B cell (primary cell): Measurements from ENCODE around the gene DPEP2NB. TPM values are rescaled to one million over a fixed set of nuclear protein-coding genes. Genes with fewer than 3 reads are reported as not detected.

ENCODE experiments used
- ATAC-seq: fragments of 200-7000 bp; cut with Tn5 transposase; one replicate; pipeline ENCODE4 v1.10.0; 2021; ENCODE audit warnings: low read depth, mild to moderate bottlenecking, moderate number of reproducible peaks, moderate library complexity
- CTCF ChIA-PET: fragments of 350-600 bp; sonication (Branson Sonifier 250); formaldehyde crosslinking; loops from one replicate; lab custom pipeline; 2021; ENCODE audit warnings: antibody characterized with exemption, inconsistent platforms; lab: Charles Lee
- POLR2A ChIA-PET: fragments of 350-600 bp; sonication (Branson Sonifier 250); formaldehyde crosslinking; loops from one replicate; lab custom pipeline; 2021; ENCODE audit warnings: antibody characterized with exemption; lab: Charles Lee
- DNase-seq: peaks from one replicate; pipeline ENCODE4 v3.0.0; 2013
- H2AFZ ChIP-seq: 2 replicates; pipeline ENCODE4 v1.6.1; 2012; ENCODE audit warnings: mild to moderate bottlenecking, low read depth, low read length; ENCODE audit not compliant: insufficient read depth, poor library complexity, severe bottlenecking
- H3K27ac ChIP-seq, 2 donors: 1 replicate in 1 of 2; 2 replicates in 1 of 2; pipeline ENCODE4 v1.5.1; 2012 to 2013; ENCODE audit warnings: low read length in 2 of 2, mild to moderate bottlenecking in 2 of 2, moderate library complexity in 1 of 2
- H3K27me3 ChIP-seq, 4 experiments: fragments of 200-600 bp in 1 of 4; sonication (generic) in 1 of 4; replicated peaks in 1 of 4; 1 replicate in 2 of 4; 2 replicates in 2 of 4; pipeline versions ENCODE4 v1.6.1 to v1.7.0; 2013 to 2016; ENCODE audit warnings: low read length in 3 of 4, mild to moderate bottlenecking in 2 of 4, mixed read lengths in 1 of 4, moderate library complexity in 1 of 4; ENCODE audit not compliant: insufficient read depth in 4 of 4, control insufficient read depth in 3 of 4; ENCODE audit errors: control extremely low read depth in 1 of 4
- H3K36me3 ChIP-seq, 2 experiments: replicated peaks in 1 of 2; 1 replicate in 1 of 2; 2 replicates in 1 of 2; pipeline versions ENCODE4 v1.6.1 to v1.7.1; 2013; ENCODE audit warnings: low read length in 1 of 2; ENCODE audit not compliant: insufficient read depth in 2 of 2, control insufficient read depth in 1 of 2; ENCODE audit errors: control extremely low read depth in 1 of 2, extremely low read depth in 1 of 2
- H3K4me1 ChIP-seq, 2 donors: fragments of 200-600 bp in 1 of 2; sonication (generic) in 1 of 2; 1 replicate in 1 of 2; 2 replicates in 1 of 2; pipeline versions ENCODE4 v1.5.1 to v1.6.1; 2013 to 2017; ENCODE audit warnings: low read length in 2 of 2; ENCODE audit not compliant: control insufficient read depth in 2 of 2, insufficient read depth in 2 of 2
- H3K4me2 ChIP-seq: replicated peaks from 2 replicates; pipeline ENCODE3; 2012; ENCODE audit warnings: mild to moderate bottlenecking, low read depth, low read length; ENCODE audit not compliant: poor library complexity, severe bottlenecking
- H3K4me3 ChIP-seq, 5 experiments: fragments of 200-600 bp in 1 of 5; sonication (generic) in 1 of 5; 1 replicate in 3 of 5; 2 replicates in 2 of 5; pipeline versions ENCODE4 v1.5.1 to v1.7.0; 2011 to 2016; ENCODE audit warnings: low read length in 4 of 5, mild to moderate bottlenecking in 4 of 5, low read depth in 2 of 5, control low read depth in 1 of 5, moderate library complexity in 1 of 5; ENCODE audit not compliant: insufficient read depth in 1 of 5; ENCODE audit errors: control extremely low read depth in 1 of 5, extremely low read depth in 1 of 5
- H3K79me2 ChIP-seq: fragments of 200-600 bp; sonication (generic); one replicate; pipeline ENCODE4 v1.6.0; 2016; ENCODE audit warnings: low read length; ENCODE audit not compliant: control insufficient read depth, insufficient read depth
- H3K9ac ChIP-seq: fragments of 200-600 bp; sonication (generic); 2 replicates; pipeline ENCODE4 v1.6.1; 2017; ENCODE audit warnings: mild to moderate bottlenecking, low read length, moderate library complexity
- H3K9me3 ChIP-seq, 3 donors: one replicate each; pipeline versions ENCODE4 v1.6.1 to v1.7.1; 2013; ENCODE audit warnings: low read length in 2 of 3; ENCODE audit not compliant: control insufficient read depth in 2 of 3, insufficient read depth in 1 of 3; ENCODE audit errors: control extremely low read depth in 1 of 3
- H4K20me1 ChIP-seq: 2 replicates; pipeline ENCODE4 v1.6.0; 2012; ENCODE audit warnings: mild to moderate bottlenecking, low read length; ENCODE audit not compliant: insufficient read depth, control insufficient read depth, poor library complexity, severe bottlenecking
- H3K27ac Mint-ChIP-seq: one replicate; pipeline ENCODE4 v1.8.0; 2021; ENCODE audit warnings: mixed read lengths
- H3K27me3 Mint-ChIP-seq: one replicate; pipeline ENCODE4 v1.8.0; 2021; ENCODE audit warnings: mixed read lengths
- H3K4me1 Mint-ChIP-seq: one replicate; pipeline ENCODE4 v1.8.0; 2021; ENCODE audit warnings: mixed read lengths
- H3K4me3 Mint-ChIP-seq: one replicate; pipeline ENCODE4 v1.8.0; 2021; ENCODE audit warnings: mixed read lengths
- H3K9me3 Mint-ChIP-seq: one replicate; pipeline ENCODE4 v1.8.0; 2022; ENCODE audit warnings: mixed read lengths; ENCODE audit not compliant: insufficient read depth
- EZH2 ChIP-seq: IDR thresholded peaks from 2 replicates; pipeline ENCODE4 v1.6.1; 2012; ENCODE audit warnings: borderline replicate concordance, low read depth, mild to moderate bottlenecking, moderate library complexity, low read length; ENCODE audit not compliant: insufficient read depth, poor library complexity, severe bottlenecking
- WGBS: methylation state at CpG from one replicate; pipeline ENCODE4 v1.1.5; 2013; ENCODE audit warnings: missing lambda C conversion rate; ENCODE audit not compliant: insufficient coverage; 5-methylcytosine and 5-hydroxymethylcytosine counted together
- intact Hi-C: fragments of 100-400 bp; cut with micrococcal nuclease; formaldehyde crosslinking; loops from one replicate; pipeline ENCODE4 v1.10.0; 2022
- polyA plus RNA-seq: library from polyadenylated mRNA; depleted of rRNA; stranded (reverse); fragments of >200 nt; gene quantifications from 2 replicates; pipeline ENCODE4 v1.2.3, GENCODE V29; 2012
- total RNA-seq, 2 donors: library from RNA; stranded (reverse); fragments of 120-200 nt in 1 of 2; gene quantifications; 1 replicate in 1 of 2; 2 replicates in 1 of 2; pipeline versions ENCODE4 v1.2.3 to v1.2.4, GENCODE V29; 2013 to 2022
- TF ChIP-seq, protein P1 (sequence below): fragments of 200-600 bp; IDR thresholded peaks from one replicate; pipeline ENCODE4 v1.8.0; 2022; ENCODE audit warnings: antibody characterized with exemption, mild to moderate bottlenecking

Gene DPEP2NB
- total and polyA plus RNA-seq, 2 donors (not counting 1 experiment from before 2014, with no cell fraction given), result not detected

DNA sequence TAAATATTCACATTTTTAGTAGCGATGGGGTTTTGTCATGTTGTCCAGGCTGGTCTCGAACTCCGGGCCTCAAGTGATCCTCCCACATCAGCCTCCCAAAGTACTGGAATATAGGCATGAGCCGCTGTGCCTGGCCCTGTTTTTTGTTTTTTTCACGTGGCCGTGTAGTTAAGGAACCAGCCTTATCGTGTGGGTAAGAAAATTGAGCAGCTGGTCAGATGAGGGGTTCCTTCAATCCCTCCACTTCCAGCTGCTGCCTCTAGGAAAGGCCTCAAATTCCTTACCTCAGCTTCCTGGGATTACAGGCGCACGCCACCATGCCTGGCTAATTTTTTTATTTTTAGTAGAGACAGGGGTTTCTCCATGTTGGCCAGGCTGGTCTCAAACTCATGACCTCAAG is 10.5 kb downstream of the DPEP2NB start:
- no peak overlapping the region for H3K4me3 ChIP-seq

DNA sequence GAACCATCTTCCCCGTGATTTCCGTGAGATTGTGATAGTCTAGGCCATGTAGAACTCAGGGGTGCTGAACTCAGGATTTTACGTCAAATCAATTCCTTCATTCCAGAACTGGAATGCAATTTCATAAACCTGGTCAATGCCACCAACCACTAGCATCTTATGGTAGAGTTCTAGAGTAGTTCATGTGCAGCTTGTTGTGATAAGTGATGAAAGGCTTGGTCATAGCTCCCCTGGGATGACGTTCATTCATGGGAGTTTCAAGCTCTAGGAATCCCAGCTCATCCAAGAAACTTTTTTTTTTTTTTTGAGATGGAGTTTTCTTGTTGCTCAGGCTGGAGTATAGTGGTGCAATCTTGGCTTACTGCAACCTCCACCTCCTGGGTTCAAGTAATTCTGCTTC is 12.7 kb downstream of the DPEP2NB start:
- H3K9me3 ChIP-seq, result peaks cover 0 to 9% (median 0%) of the 10 kb centered on the region in 3 donors
- Mint-ChIP-seq H3K4me1 (peaks cover 58% of the 10 kb centered on the region), H3K27me3 (no peaks in the 10 kb centered on the region), H3K9me3 (no peaks in the 10 kb centered on the region), H3K4me3 (no peak overlapping the region), H3K27ac (peak overlapping the region; percentile 80)
- H3K36me3 ChIP-seq, result no peaks in the 10 kb centered on the region
- WGBS, result 88% methylated on average over 1 of the region's 4 CpGs
- H3K27ac ChIP-seq, result no peak overlapping the region
- H3K4me3 ChIP-seq, result no peak overlapping the region
- CTCF ChIA-PET, result interaction anchor here (1.5 to 28.7 kb wide), 3 partner anchors 11 to 39 kb away, joined by 9 to 320 read pairs (median 21); partner anchors contain the start of genes DDX28 and DUS2
- DNase-seq (no peak), ATAC-seq (no peak)
- intact Hi-C loops, result no loop called here
- no peak overlapping the region for H3K4me2 ChIP-seq
- TF ChIP-seq, protein P1, sequence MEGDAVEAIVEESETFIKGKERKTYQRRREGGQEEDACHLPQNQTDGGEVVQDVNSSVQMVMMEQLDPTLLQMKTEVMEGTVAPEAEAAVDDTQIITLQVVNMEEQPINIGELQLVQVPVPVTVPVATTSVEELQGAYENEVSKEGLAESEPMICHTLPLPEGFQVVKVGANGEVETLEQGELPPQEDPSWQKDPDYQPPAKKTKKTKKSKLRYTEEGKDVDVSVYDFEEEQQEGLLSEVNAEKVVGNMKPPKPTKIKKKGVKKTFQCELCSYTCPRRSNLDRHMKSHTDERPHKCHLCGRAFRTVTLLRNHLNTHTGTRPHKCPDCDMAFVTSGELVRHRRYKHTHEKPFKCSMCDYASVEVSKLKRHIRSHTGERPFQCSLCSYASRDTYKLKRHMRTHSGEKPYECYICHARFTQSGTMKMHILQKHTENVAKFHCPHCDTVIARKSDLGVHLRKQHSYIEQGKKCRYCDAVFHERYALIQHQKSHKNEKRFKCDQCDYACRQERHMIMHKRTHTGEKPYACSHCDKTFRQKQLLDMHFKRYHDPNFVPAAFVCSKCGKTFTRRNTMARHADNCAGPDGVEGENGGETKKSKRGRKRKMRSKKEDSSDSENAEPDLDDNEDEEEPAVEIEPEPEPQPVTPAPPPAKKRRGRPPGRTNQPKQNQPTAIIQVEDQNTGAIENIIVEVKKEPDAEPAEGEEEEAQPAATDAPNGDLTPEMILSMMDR, result no peak
- TF ChIP-seq EZH2, result no peak
- POLR2A ChIA-PET, result interaction anchor here (0.7 to 1.8 kb wide), 2 partner anchors 9 to 111 kb away, joined by 5 to 11 read pairs; no protein-coding TSS in a partner anchor
- no peaks in the 10 kb centered on the region for H3K27me3 ChIP-seq
- H3K79me2 ChIP-seq, result peaks cover 11% of the 10 kb centered on the region
- peaks cover 53 to 67% of the 10 kb centered on the region in 2 donors for H3K4me1 ChIP-seq
- H2AFZ ChIP-seq, result no peak overlapping the region
- no peak overlapping the region for H3K9ac ChIP-seq
- H4K20me1 ChIP-seq, result no peaks in the 10 kb centered on the region

More for the DNA sequence above, 10.5 kb downstream of the DPEP2NB start:
- no peak for DNase-seq
- no peaks in the 10 kb centered on the region for H4K20me1 ChIP-seq
- TF ChIP-seq, protein P1, result no peak
- no peak for TF ChIP-seq EZH2
- ChIA-PET POLR2A (interaction anchor here (0.9 to 5.3 kb wide), 12 partner anchors 8 to 68 kb away, joined by 3 to 37 read pairs (median 7); partner anchors contain the start of genes DDX28, DPEP2NB, DUS2 and SLC12A4), CTCF (interaction anchor here (0.7 to 28.7 kb wide), 16 partner anchors 9 to 484 kb away, joined by 3 to 320 read pairs (median 4); partner anchors contain the start of genes DDX28, DPEP2NB, DUS2 and NRN1L)
- H3K79me2 ChIP-seq, result peaks cover 10% of the 10 kb centered on the region
- 94% methylated on average over 6 of the region's 9 CpGs for WGBS
- H2AFZ ChIP-seq, result no peak overlapping the region
- no peaks in the 10 kb centered on the region for H3K9me3 Mint-ChIP-seq
- H3K27me3 ChIP-seq, result no peaks in the 10 kb centered on the region
- H3K4me1 ChIP-seq, result peaks cover 36 to 46% of the 10 kb centered on the region in 2 donors
- no peaks in the 10 kb centered on the region for H3K27me3 Mint-ChIP-seq
- H3K9ac ChIP-seq, result no peak overlapping the region
- H3K4me2 ChIP-seq, result peak overlapping the region; percentile 61
- H3K27ac Mint-ChIP-seq, result peak overlapping the region; percentile 96
- intact Hi-C loops, result no loop called here
- peak overlapping the region; percentile 69 for H3K4me3 Mint-ChIP-seq
- H3K4me1 Mint-ChIP-seq, result peaks cover 39% of the 10 kb centered on the region
- H3K9me3 ChIP-seq, result no peaks in the 10 kb centered on the region
- H3K36me3 ChIP-seq, result no peaks in the 10 kb centered on the region
- H3K27ac ChIP-seq, result peak overlapping the region; percentile 72 to 89
- no peak for ATAC-seq
